HFF-Myc (cell line): ENCODE measurements around the gene PTPRJ.

Experiments used
- DNase-seq: peaks from one replicate; pipeline ENCODE4 v3.0.0-alpha.2; 2011; ENCODE audit warnings: low read depth; ENCODE audit errors: extremely low read depth
- H3K4me3 ChIP-seq: replicated peaks from 2 replicates; pipeline ENCODE4 v1.5.1; 2011; ENCODE audit warnings: low read depth, mild to moderate bottlenecking, control low read depth, low read length
- TF ChIP-seq, protein P1 (sequence below): IDR thresholded peaks from 2 replicates; pipeline ENCODE4 v1.5.1; 2012; ENCODE audit warnings: mild to moderate bottlenecking, low read depth, low read length, control low read depth; ENCODE audit errors: missing control alignments

PTPRJ gene

DNA sequence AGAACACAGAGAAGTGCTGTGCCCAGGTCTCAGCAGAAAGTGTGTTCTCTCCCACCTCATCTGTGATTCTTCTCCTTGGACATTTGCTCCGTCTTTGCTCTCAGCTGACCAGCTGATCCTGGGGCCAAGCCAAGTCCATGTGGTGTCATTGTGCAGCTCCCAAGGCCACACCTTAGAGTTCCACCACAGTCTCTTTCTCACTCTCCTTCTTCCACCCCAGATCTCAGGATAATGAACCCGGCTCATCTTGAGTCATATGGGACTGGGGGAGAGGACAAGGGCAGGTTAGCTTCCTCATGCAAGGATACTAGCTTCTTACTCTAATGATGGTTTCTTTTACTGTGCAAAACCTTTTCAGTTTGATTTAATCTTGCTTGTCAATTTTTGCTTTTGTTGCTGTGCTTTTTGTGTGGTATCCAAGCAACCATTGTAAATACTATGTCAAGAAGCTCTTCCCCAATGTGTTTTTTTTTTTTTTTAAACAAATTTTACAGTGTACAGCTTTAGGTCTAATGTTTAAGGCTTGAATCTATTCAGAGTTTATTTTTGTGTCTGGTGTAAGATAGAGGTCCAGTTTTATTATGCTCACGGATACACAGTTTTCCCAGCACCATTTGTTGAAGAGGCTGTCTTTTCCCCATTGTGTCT lies 161.2 kb downstream of the PTPRJ start:
- TF ChIP-seq, protein P1, sequence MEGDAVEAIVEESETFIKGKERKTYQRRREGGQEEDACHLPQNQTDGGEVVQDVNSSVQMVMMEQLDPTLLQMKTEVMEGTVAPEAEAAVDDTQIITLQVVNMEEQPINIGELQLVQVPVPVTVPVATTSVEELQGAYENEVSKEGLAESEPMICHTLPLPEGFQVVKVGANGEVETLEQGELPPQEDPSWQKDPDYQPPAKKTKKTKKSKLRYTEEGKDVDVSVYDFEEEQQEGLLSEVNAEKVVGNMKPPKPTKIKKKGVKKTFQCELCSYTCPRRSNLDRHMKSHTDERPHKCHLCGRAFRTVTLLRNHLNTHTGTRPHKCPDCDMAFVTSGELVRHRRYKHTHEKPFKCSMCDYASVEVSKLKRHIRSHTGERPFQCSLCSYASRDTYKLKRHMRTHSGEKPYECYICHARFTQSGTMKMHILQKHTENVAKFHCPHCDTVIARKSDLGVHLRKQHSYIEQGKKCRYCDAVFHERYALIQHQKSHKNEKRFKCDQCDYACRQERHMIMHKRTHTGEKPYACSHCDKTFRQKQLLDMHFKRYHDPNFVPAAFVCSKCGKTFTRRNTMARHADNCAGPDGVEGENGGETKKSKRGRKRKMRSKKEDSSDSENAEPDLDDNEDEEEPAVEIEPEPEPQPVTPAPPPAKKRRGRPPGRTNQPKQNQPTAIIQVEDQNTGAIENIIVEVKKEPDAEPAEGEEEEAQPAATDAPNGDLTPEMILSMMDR: no peak
- H3K4me3 ChIP-seq: no peak overlapping the region
- no peak for DNase-seq

DNA sequence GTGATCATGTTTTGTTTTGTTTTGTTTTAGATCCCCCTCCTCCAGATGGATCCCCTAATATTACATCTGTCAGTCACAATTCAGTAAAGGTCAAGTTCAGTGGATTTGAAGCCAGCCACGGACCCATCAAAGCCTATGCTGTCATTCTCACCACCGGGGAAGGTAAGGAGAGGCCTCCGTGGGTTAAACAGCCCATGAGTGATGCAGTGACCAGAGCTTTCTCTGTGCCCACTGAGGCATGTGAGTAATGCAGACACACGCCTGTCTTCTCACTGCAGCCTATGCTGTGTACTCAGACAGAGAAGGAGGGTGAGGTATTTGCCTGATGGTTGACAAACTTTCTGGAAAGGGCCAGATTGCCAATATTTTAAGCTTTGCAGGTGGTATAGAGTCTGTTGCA lies 162.5 kb downstream of the PTPRJ start:
- TF ChIP-seq, protein P1: no peak
- DNase-seq: no peak
- H3K4me3 ChIP-seq: no peak overlapping the region

DNA sequence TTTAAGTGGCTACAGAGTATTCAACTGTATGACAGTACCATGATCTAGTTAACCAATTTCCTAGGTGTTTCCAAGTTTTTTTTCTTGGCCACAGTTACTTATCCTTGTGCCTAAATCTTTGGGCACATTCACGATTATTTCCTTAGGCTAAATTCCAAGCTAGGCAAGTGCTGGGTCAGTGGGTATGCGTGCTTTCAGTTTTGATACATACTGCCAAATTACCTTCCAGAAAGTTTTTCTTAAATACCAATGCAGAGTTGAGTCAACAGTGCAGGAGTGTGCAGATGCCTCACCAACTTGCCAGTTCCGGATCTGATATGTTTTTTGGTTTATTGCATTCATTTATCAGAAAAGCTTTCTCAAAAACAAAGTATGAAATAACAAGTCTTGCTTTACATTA lies 168.4 kb downstream of the PTPRJ start:
- TF ChIP-seq, protein P1: no peak
- no peak overlapping the region for H3K4me3 ChIP-seq
- no peak for DNase-seq

DNA sequence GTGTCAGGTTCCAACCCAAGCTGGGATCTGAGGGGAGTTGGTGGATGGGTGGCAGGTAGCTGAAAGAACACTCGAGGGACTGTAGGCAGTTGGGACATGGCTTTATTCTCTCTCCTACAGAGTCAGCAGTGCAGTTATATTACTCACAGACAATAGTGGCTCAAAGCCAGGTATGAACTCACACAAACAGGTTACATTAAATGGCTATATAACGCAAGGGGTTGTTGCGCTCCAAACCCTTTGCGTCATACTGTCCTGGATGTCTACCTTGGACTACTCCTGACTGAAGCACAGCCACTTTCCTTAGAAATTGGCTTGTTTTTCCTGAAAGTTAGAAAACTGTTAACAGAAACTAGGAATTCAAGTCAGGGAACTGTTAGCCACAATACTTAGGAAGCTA lies 169.9 kb downstream of the PTPRJ start:
- no peak overlapping the region for H3K4me3 ChIP-seq
- no peak for DNase-seq
- TF ChIP-seq, protein P1: no peak

DNA sequence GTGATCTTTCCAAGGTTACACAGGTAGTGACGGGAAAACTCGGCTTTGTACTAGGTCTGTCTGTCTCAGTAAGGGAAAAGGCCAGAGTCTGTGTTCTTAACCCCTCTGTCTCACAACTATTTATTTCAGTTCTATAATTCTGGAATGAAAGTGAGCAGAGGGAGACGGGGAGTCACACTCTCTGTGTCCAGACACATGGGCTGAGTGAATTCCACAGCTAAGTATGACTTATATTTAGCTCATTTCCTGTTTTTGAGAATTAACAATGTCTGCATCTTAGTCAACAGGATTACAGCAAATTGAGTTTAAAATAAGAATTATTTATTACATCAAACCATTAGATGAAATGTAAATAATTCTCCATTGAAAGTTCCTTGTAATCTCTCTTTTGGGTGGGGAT lies 173.8 kb downstream of the PTPRJ start:
- DNase-seq: no peak
- H3K4me3 ChIP-seq: no peak overlapping the region
- TF ChIP-seq, protein P1: no peak

DNA sequence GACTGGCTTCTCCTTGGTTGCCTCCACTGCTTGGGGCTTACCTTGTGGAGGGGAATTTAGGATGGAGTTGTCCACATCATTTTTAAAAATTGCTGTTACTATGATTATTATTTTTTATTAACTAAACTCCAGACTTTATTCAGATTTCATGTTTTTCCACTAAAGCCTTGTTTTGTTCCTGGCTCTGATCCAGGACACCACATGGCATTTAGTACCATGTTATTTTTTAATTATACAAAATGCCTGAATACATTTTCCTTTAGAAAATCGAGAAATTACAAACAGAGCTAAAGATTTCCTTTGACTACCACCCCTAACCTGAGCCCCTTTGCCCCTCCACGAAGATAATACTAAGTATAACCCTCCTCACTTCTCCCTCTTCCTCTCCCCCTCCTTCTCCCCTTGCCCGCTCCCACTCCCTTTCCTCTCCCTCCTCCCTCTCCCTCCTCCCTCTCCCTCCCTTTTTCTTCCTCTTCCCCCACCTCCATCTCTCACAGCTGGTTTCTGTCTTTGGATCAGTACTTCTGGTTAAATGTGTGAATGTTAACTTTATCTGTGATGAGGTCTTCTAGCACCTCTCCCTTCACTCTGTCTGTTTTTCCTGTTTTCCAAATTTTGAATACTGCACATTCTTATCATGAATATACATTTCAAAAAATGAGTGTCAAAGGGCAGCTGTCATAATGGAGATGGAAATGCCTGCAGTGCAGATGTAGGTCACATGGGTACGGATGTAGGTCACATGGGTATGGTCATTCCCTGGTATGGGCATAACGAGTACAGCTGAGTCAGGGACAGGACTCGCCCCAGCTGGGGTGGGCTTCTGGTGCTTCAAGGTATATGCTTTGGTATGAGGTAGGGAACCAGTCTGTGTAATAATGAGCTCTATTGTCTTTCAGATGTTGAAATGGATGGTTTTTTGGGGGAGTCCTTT lies 181.9 kb downstream of the PTPRJ start:
- no peak overlapping the region for H3K4me3 ChIP-seq
- TF ChIP-seq, protein P1: no peak
- DNase-seq: no peak
